NT2/D1 (cell line): ENCODE data around the gene CRB1.
"Not testable (repeated sequence)": the region's sequence is repeated elsewhere in the genome, so short reads cannot be mapped to it uniquely, and the experiment has no call there.

Experiments
- SUZ12 ChIP-seq: IDR thresholded peaks from 2 replicates; pipeline ENCODE4 v1.6.1; 2011; ENCODE audit not compliant: insufficient read length, insufficient read depth; ENCODE audit errors: extremely low read depth
- YY1 ChIP-seq: IDR thresholded peaks from 2 replicates; pipeline ENCODE4 v1.6.1; 2011; ENCODE audit not compliant: insufficient read length, insufficient read depth
- ZNF274 ChIP-seq: IDR thresholded peaks from 2 replicates; pipeline ENCODE4 v1.6.1; 2011; ENCODE audit warnings: mild to moderate bottlenecking, low read depth, low read length

GRCh38 chr1:197404774-197405173 lies 136.7 kb downstream of the CRB1 start:
- not testable (repeated sequence) for TF ChIP-seq YY1, ZNF274, SUZ12
